Esophagus (tissue), 2 donors: ENCODE measurements around the gene AGAP2. TPM values are rescaled to one million over a fixed set of nuclear protein-coding genes. Genes with fewer than 3 reads are reported as not detected.
"Not testable (repeated sequence)": the region's sequence is repeated elsewhere in the genome, so short reads cannot be mapped to it uniquely, and the experiment has no call there.

ENCODE experiments used
- H3K27ac ChIP-seq, 2 donors: one replicate each; pipeline ENCODE4 v1.5.1; 2013; ENCODE audit warnings: low read depth in 2 of 2, mild to moderate bottlenecking in 2 of 2, inconsistent platforms in 1 of 2, low read length in 1 of 2, moderate library complexity in 1 of 2
- H3K27me3 ChIP-seq, 2 donors: one replicate each; pipeline ENCODE4 v1.6.1; 2013; ENCODE audit warnings: low read length in 2 of 2, control low read depth in 1 of 2, mild to moderate bottlenecking in 1 of 2; ENCODE audit not compliant: insufficient read depth in 2 of 2, control insufficient read depth in 1 of 2
- H3K36me3 ChIP-seq, 2 donors: one replicate each; pipeline ENCODE4 v1.6.1; 2013; ENCODE audit warnings: low read length in 1 of 2; ENCODE audit not compliant: control insufficient read depth in 2 of 2, insufficient read depth in 2 of 2
- H3K4me1 ChIP-seq, 2 donors: one replicate each; pipeline ENCODE4 v1.6.1; 2013; ENCODE audit warnings: low read length in 1 of 2; ENCODE audit not compliant: control insufficient read depth in 2 of 2, insufficient read depth in 2 of 2
- H3K4me3 ChIP-seq, 2 donors: one replicate each; pipeline ENCODE4 v1.5.1; 2013; ENCODE audit warnings: low read length in 2 of 2, mild to moderate bottlenecking in 2 of 2, low read depth in 1 of 2, moderate library complexity in 1 of 2
- H3K9me3 ChIP-seq, 2 donors: one replicate each; pipeline ENCODE4 v1.6.1; 2013; ENCODE audit warnings: mild to moderate bottlenecking in 2 of 2, low read depth in 1 of 2, low read length in 1 of 2, moderate library complexity in 1 of 2; ENCODE audit not compliant: control insufficient read depth in 2 of 2, insufficient read depth in 1 of 2
- WGBS, 2 donors: extraction: QIAGEN DNeasy Blood & Tissue Kit; methylation state at CpG; one replicate each; pipeline ENCODE4 v1.1.7; 2013; 5-methylcytosine and 5-hydroxymethylcytosine counted together
- polyA plus RNA-seq, 2 donors: library from polyadenylated mRNA; stranded (reverse); fragments of 200-250 nt; gene quantifications; one replicate each; pipeline ENCODE4 v1.2.3, GENCODE V29; 2013
- donor health status: healthy with polysubstance abuse.
- donor health status: Bipolar disorder and iron deficiency.

The AGAP2 gene
- polyA plus RNA-seq, 2 donors = 0.61 to 0.94 TPM

- H3K27ac ChIP-seq = no peak overlapping the region
- WGBS, 2 donors = 93 to 94% methylated on average over 15 of the region's 15 CpGs
- H3K36me3 ChIP-seq = peaks cover 11% of the 10 kb centered on the region in 2 donors
- H3K27me3 ChIP-seq = no peaks in the 10 kb centered on the region
- H3K4me3 ChIP-seq = no peak overlapping the region
- peaks cover 4 to 8% of the 10 kb centered on the region in 2 donors for H3K4me1 ChIP-seq
- H3K9me3 ChIP-seq = no peaks in the 10 kb centered on the region
Measured at GRCh38 chr12:57692500-57692899, 46.0 kb downstream of the AGAP2 start.

- Histone ChIP-seq H3K27me3 (no peaks in the 10 kb centered on the region), H3K4me1 (peaks cover 0 to 2% of the 10 kb centered on the region in 2 donors), H3K9me3 (no peaks in the 10 kb centered on the region), H3K4me3 (no peak overlapping the region), H3K27ac (no peak overlapping the region), H3K36me3 (no peaks in the 10 kb centered on the region)
- 63 to 64% methylated on average over 2 of the region's 2 CpGs for WGBS, 2 donors
Measured at GRCh38 chr12:57688931-57689330, 49.6 kb downstream of the AGAP2 start.

- no peaks in the 10 kb centered on the region for H3K4me1 ChIP-seq
- no peak overlapping the region for H3K27ac ChIP-seq
- H3K9me3 ChIP-seq = no peaks in the 10 kb centered on the region
- no peaks in the 10 kb centered on the region for H3K36me3 ChIP-seq
- 77 to 78% methylated on average over 4 of the region's 4 CpGs for WGBS, 2 donors
- H3K4me3 ChIP-seq = no peak overlapping the region
- no peaks in the 10 kb centered on the region for H3K27me3 ChIP-seq
Measured at GRCh38 chr12:57687862-57688261, 50.7 kb downstream of the AGAP2 start.

- Histone ChIP-seq H3K9me3 (no peaks in the 10 kb centered on the region), H3K4me1 (no peaks in the 10 kb centered on the region), H3K36me3 (no peaks in the 10 kb centered on the region), H3K27ac (no peak overlapping the region), H3K4me3 (no peak overlapping the region), H3K27me3 (no peaks in the 10 kb centered on the region)
Measured at GRCh38 chr12:57679697-57680096, 58.8 kb downstream of the AGAP2 start.

- H3K4me1 ChIP-seq, H3K27ac ChIP-seq, H3K36me3 ChIP-seq, H3K4me3 ChIP-seq, H3K27me3 ChIP-seq, H3K9me3 ChIP-seq: not testable (repeated sequence)
- whole genome bisulfite sequencing, 2 donors = 89 to 93% methylated on average over 9 of the region's 9 CpGs
Measured at GRCh38 chr12:57677947-57678346, 60.6 kb downstream of the AGAP2 start.

GRCh38 chr12:57674691-57675090 lies 63.9 kb downstream of the AGAP2 start:
- Histone ChIP-seq H3K4me1 (no peaks in the 10 kb centered on the region), H3K27me3 (no peaks in the 10 kb centered on the region), H3K36me3 (no peaks in the 10 kb centered on the region), H3K27ac (no peak overlapping the region), H3K9me3 (no peaks in the 10 kb centered on the region), H3K4me3 (no peak overlapping the region)
- WGBS, 2 donors = 92 to 93% methylated on average over 29 of the region's 29 CpGs

Other genes with a start within 250 kb of the AGAP2 start
- 10 to 100 TPM; 19.8 to 30.7 TPM for gene DDIT3, start 218.2 kb downstream of the AGAP2 start, polyA plus RNA-seq
- 10 to 100 TPM; 14.7 to 35.0 TPM for gene MBD6, start 215.9 kb downstream of the AGAP2 start, polyA plus RNA-seq
- gene DCTN2, start 191.6 kb downstream of the AGAP2 start, polyA plus RNA-seq = 100 to 1,000 TPM in 1 of 2 donors, 10 to 100 TPM in 1; 77.4 to 159 TPM
- gene KIF5A, start 188.7 kb downstream of the AGAP2 start, polyA plus RNA-seq = under 1 TPM; 0.12 to 0.24 TPM
- gene PIP4K2C, start 147.6 kb downstream of the AGAP2 start, polyA plus RNA-seq = 10 to 100 TPM in 1 of 2 donors, 1 to 10 TPM in 1; 9.4 to 20.3 TPM
- 10 to 100 TPM; 11.6 to 16.7 TPM for gene DTX3, start 133.9 kb downstream of the AGAP2 start, polyA plus RNA-seq
- gene ARHGEF25, start 127.3 kb downstream of the AGAP2 start, polyA plus RNA-seq = 10 to 100 TPM; 18.4 to 20.8 TPM
- gene B4GALNT1, start 105.5 kb downstream of the AGAP2 start, polyA plus RNA-seq = under 1 TPM; 0.10 to 0.18 TPM
- 100 to 1,000 TPM; 106 to 120 TPM for gene OS9, start 44.6 kb downstream of the AGAP2 start, polyA plus RNA-seq
- 10 to 100 TPM; 16.3 to 19.8 TPM for gene TSPAN31, start 6.3 kb upstream of the AGAP2 start, polyA plus RNA-seq
- gene CDK4, start 13.6 kb upstream of the AGAP2 start, polyA plus RNA-seq = 10 to 100 TPM; 22.1 to 52.6 TPM
- gene MARCHF9, start 16.4 kb upstream of the AGAP2 start, polyA plus RNA-seq = 10 to 100 TPM in 1 of 2 donors, 1 to 10 TPM in 1; 8.0 to 10.9 TPM
- under 1 TPM; 0.64 to 0.96 TPM for gene CYP27B1, start 28.3 kb upstream of the AGAP2 start, polyA plus RNA-seq
- gene METTL1, start 33.4 kb upstream of the AGAP2 start, polyA plus RNA-seq = 10 to 100 TPM; 18.8 to 19.3 TPM
- 1 to 10 TPM; 1.1 to 2.4 TPM for gene EEF1AKMT3, start 33.9 kb upstream of the AGAP2 start, polyA plus RNA-seq
- gene TSFM, start 44.0 kb upstream of the AGAP2 start, polyA plus RNA-seq = 10 to 100 TPM; 20.5 to 30.4 TPM
- 1 to 10 TPM; 2.1 to 4.4 TPM for gene AVIL, start 80.0 kb upstream of the AGAP2 start, polyA plus RNA-seq
- 10 to 100 TPM; 22.4 to 34.7 TPM for gene CTDSP2, start 108.0 kb upstream of the AGAP2 start, polyA plus RNA-seq
- gene ATP23, start 202.8 kb upstream of the AGAP2 start, polyA plus RNA-seq = 10 to 100 TPM in 1 of 2 donors, 1 to 10 TPM in 1; 5.7 to 11.0 TPM